GM19455 (cell line): ENCODE data around the gene ABHD17A.
"Not testable (repeated sequence)": the region's sequence is repeated elsewhere in the genome, so short reads cannot be mapped to it uniquely, and the experiment has no call there.

Source experiments
- ATAC-seq: cut with Tn5 transposase; IDR thresholded peaks from one replicate; pipeline ENCODE4 v1.9.1; 2021; ENCODE audit not compliant: unreplicated experiment

The ABHD17A gene

GRCh38 chr19:1882089-1882785 lies 3.1 kb downstream of the ABHD17A start:
- ATAC-seq = no peak

GRCh38 chr19:1881393-1882088 lies 3.8 kb downstream of the ABHD17A start:
- not testable (repeated sequence) for ATAC-seq

- ATAC-seq = no peak
Observed at GRCh38 chr19:1880611-1881392, 4.5 kb downstream of the ABHD17A start.

GRCh38 chr19:1879982-1880381 lies 5.3 kb downstream of the ABHD17A start:
- ATAC-seq = not testable (repeated sequence)

GRCh38 chr19:1878583-1878982 lies 6.7 kb downstream of the ABHD17A start:
- ATAC-seq = not testable (repeated sequence)

GRCh38 chr19:1877280-1877660 lies 8.0 kb downstream of the ABHD17A start:
- not testable (repeated sequence) for ATAC-seq

- not testable (repeated sequence) for ATAC-seq
Observed at GRCh38 chr19:1876496-1877279, 8.6 kb downstream of the ABHD17A start.

GRCh38 chr19:1875646-1876495 lies 9.4 kb downstream of the ABHD17A start:
- ATAC-seq = peak; percentile 83

- ATAC-seq = not testable (repeated sequence)
Observed at GRCh38 chr19:1875265-1875645, 10.0 kb downstream of the ABHD17A start.

GRCh38 chr19:1874554-1875185 lies 10.6 kb downstream of the ABHD17A start:
- no peak for ATAC-seq

- no peak for ATAC-seq
Observed at GRCh38 chr19:1873524-1874473, 11.5 kb downstream of the ABHD17A start.

GRCh38 chr19:1872807-1873523 lies 12.3 kb downstream of the ABHD17A start:
- no peak for ATAC-seq

- no peak for ATAC-seq
Observed at GRCh38 chr19:1871630-1872029, 13.7 kb downstream of the ABHD17A start.

GRCh38 chr19:1871140-1871597 lies 14.1 kb downstream of the ABHD17A start:
- no peak for ATAC-seq

- ATAC-seq = no peak
Observed at GRCh38 chr19:1868971-1869370, 16.3 kb downstream of the ABHD17A start.

GRCh38 chr19:1867349-1867724 lies 18.0 kb downstream of the ABHD17A start:
- no peak for ATAC-seq

GRCh38 chr19:1866693-1867348 lies 18.5 kb downstream of the ABHD17A start:
- ATAC-seq = no peak
